GM12801 (cell line): ENCODE results near the gene CD300LF.

Experiments
- CTCF ChIP-seq: IDR thresholded peaks from one replicate; pipeline ENCODE4 v1.5.1; 2011; ENCODE audit warnings: control low read depth; ENCODE audit not compliant: insufficient read length; ENCODE audit errors: extremely low read depth

CD300LF gene

GRCh38 chr17:74712301-74712700, 422 bp downstream of the CD300LF start:
- no peak for TF ChIP-seq CTCF

GRCh38 chr17:74711058-74711824, 1.5 kb downstream of the CD300LF start:
- TF ChIP-seq CTCF, result no peak

DNA sequence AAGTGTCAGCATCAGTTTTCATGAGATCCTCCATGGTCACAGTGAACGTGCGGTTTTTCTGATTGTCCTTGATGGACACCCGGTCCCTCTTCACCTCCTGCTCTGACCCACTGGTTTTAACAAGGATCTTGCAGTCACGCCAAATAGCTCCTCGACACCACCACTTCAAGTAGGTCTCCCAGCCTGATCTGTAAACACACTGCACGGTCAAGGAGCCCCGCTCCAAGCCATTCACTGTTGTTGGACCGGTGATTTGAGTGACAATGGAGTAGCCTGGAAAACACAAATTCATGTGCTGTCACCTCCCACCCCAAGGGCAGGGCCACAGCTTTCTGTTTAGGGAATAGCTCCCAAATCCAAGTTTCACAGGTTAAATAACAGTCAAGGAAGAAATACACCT, 8.2 kb downstream of the CD300LF start:
- TF ChIP-seq CTCF, result no peak

DNA sequence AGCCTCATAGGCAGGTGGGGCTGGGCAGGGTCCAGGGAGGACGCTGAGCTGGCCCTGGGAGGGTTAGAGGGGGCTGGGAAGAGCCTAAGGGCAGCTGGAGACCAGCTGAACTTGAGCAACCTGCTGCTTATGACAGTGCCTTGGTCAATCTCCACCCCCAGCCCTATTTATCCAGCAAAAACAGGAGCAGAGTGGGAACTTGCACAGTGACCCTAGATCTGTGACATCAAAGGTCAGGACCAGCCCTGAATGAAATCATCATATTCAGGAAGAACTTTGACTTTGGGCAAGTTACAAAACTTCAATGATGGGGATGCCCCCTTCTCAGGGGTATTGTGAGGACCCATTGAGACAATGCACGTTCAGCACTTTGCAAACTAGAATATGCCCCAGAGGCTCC, 9.4 kb downstream of the CD300LF start:
- TF ChIP-seq CTCF, result no peak

- TF ChIP-seq CTCF, result no peak
These were observed 10.4 kb downstream of the CD300LF start for GRCh38 chr17:74702116-74702871.

GRCh38 chr17:74699236-74699635, 13.5 kb downstream of the CD300LF start:
- no peak for TF ChIP-seq CTCF

GRCh38 chr17:74698069-74698468, 14.7 kb downstream of the CD300LF start:
- no peak for TF ChIP-seq CTCF
